SH-SY5Y (cell line): ENCODE data around the gene ARHGAP15.

ENCODE experiments used
- GATA2 ChIP-seq: IDR thresholded peaks from 2 replicates; pipeline ENCODE4 v1.6.1; 2011; ENCODE audit warnings: mild to moderate bottlenecking, low read depth, low read length
- GATA3 ChIP-seq: IDR thresholded peaks from 2 replicates; pipeline ENCODE4 v1.6.1; 2011; ENCODE audit warnings: low read depth, mild to moderate bottlenecking, low read length, moderate library complexity

DNA sequence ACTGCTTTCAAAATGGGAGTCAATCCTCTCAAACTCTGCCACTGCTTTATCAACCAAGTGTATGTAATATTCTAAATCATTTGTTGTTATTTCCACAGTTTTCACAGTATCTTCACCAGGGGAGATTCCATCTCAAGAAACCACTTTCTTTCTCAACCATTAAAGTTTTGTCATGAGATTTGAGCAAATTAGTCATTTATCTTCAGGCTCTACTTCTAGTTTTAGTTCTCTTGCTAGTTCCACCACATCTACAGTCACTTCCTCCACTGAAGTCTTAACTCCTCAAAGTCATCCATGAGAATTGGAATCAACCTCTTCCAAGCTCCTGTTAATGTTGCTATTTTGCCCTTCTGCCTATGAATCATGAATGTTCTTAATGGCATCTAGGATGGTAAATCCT is 545.8 kb downstream of the ARHGAP15 start:
- TF ChIP-seq GATA2 (no peak), GATA3 (no peak)
